ENCODE results near the gene KRT13. TPM values are rescaled to one million over a fixed set of nuclear protein-coding genes. Genes with fewer than 3 reads are reported as not detected.

The KRT13 gene
- 1 to 10 TPM in 1 of 3 donors, not detected in 2; 1.6 TPM for total RNA-seq

DNA sequence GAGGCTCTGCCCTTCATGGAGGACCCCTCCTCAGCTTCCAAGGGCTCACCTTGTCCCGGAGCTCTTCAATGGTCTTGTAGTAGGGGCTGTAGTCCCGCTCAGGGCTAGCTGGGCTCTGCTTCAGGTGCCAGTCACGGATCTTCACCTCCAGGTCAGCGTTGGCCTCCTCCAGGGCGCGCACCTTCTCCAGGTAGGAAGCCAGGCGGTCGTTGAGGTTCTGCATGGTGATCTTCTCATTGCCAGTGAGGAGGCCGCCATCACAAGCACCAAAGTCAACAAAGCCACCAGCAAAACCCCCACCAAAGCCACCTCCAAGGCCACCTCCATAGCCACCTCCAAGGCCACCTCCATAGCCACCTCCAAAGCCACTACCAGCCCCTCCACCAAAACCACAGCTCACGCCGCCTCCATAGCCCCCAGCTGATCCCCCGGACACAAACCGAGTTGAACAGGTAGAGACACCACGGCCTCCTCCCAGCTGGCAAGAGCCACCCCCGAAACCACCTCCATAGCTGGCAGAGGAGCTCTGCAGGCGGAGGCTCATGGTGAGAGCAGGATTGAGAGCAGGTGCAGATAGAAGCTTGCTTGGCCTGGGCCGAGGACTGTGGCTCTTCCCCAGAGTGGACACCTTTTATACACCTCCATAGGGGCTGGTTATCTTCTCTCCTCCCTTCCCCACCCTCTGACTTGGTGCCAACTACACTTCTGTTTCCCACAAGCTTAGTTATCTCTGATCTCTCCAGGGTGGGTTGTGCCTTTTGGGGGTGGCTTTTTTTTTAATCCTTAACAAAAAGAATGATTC is at the start of gene KRT13:
Gene KRT13, minus strand, starts transcription at position 606 of the 802 bp plus-strand sequence. Its CDS starts 62 bp downstream, at position 544.
- Histone ChIP-seq H3K9me3 (no peaks in the 10 kb centered on the region), H3K27ac (no peak within 1 kb of the TSS), H3K36me3 (no peaks in the 10 kb centered on the region), H3K4me1 (no peaks in the 10 kb centered on the region), H3K4me3 (no peak within 1 kb of the TSS), H3K27me3 (no peaks in the 10 kb centered on the region)
- no peak for TF ChIP-seq POLR2AphosphoS5 (IDR thresholded peaks at IDR 0.05)
- no peak for TF ChIP-seq CTCF (IDR thresholded peaks at IDR 0.05)
- TF ChIP-seq POLR2A (IDR thresholded peaks at IDR 0.05), result no peak
- no peak for DNase-seq (ENCODE audit: low spot score in 2 of 2)
- intact Hi-C loops (cut with DNase I; ENCODE audit: low total_unique reads), result loop anchor here (2.0 kb wide), 1 partner anchor 78 kb away; no protein-coding TSS in a partner anchor

DNA sequence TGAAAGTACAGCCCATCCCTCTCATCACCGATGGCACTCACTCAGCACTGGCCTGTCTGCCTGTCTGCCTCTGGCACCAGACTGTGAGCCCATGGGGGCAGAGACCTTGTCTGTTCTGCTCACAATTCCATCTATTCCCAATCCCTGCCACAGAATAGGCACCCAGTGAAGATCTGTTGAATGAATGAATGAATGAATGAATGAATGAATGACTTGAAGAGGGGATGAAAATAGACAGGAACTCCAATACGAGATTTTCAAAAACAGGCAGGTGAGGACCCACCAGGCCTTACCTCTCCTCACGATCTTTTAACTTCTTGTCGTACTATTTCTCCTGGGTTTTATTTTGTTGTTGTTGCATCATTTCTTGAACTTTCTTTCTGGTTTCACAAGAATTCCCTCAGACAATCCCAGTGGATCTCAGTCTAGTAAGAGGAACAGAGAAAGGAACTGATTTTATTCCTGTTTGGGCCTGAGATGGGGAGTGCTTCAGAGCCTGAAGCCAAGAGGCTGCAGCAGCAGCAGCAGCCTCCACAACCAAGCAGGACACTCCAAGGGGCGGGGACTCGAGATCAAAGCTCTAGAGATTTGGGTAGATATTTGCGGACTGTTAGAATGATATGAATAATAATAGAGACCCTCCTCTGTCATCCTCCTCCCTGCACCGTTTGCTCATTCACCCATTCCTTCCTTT is 48.7 kb upstream of the KRT13 start:
- no peaks in the 10 kb centered on the region for H3K36me3 ChIP-seq
- no peak overlapping the region for H3K27ac ChIP-seq
- TF ChIP-seq POLR2AphosphoS5 (IDR thresholded peaks at IDR 0.05), result no peak
- TF ChIP-seq POLR2A (IDR thresholded peaks at IDR 0.05), result no peak
- TF ChIP-seq CTCF (IDR thresholded peaks at IDR 0.05), result no peak
- H3K9me3 ChIP-seq, result no peaks in the 10 kb centered on the region
- H3K4me3 ChIP-seq, result no peak overlapping the region
- H3K4me1 ChIP-seq, result peaks cover under 1 to 1% of the 10 kb centered on the region in 2 donors
- DNase-seq (ENCODE audit: low spot score in 2 of 2), result no peak
- intact Hi-C loops (cut with DNase I; ENCODE audit: low total_unique reads), result loop anchor here (10.0 kb wide), 1 partner anchor 81 kb away; no protein-coding TSS in a partner anchor
- H3K27me3 ChIP-seq, result no peaks in the 10 kb centered on the region

DNA sequence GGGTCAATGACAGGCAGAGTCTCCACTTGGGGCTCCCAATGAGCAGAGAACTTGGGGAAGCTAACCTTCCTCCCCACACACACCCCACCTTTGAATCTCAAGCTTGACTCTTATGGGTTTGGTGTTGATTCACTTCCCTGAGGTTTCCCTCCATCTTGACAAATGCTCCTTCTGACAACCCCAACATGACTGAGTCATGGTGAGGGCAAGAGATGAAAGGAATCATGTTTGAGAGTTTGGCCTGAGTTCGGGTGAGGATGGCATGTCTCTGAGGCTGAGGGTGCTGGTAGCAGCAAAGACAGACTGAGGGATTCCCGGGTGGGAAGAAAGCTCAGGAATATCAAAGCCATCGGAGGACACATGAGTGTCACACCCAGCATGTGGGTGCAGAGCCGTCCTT is 47.8 kb upstream of the KRT13 start:
- Histone ChIP-seq H3K27me3 (no peaks in the 10 kb centered on the region), H3K9me3 (no peaks in the 10 kb centered on the region), H3K36me3 (no peaks in the 10 kb centered on the region), H3K4me3 (no peak overlapping the region), H3K27ac (no peak overlapping the region), H3K4me1 (peaks cover 10 to 11% of the 10 kb centered on the region in 2 donors)
- no peak for TF ChIP-seq POLR2AphosphoS5 (IDR thresholded peaks at IDR 0.05)
- no peak for TF ChIP-seq POLR2A (IDR thresholded peaks at IDR 0.05)
- TF ChIP-seq CTCF (IDR thresholded peaks at IDR 0.05), result no peak
- no peak for DNase-seq (ENCODE audit: low spot score in 2 of 2)
- intact Hi-C loops (cut with DNase I; ENCODE audit: low total_unique reads), result loop anchor here (10.0 kb wide), 1 partner anchor 82 kb away; no protein-coding TSS in a partner anchor

DNA sequence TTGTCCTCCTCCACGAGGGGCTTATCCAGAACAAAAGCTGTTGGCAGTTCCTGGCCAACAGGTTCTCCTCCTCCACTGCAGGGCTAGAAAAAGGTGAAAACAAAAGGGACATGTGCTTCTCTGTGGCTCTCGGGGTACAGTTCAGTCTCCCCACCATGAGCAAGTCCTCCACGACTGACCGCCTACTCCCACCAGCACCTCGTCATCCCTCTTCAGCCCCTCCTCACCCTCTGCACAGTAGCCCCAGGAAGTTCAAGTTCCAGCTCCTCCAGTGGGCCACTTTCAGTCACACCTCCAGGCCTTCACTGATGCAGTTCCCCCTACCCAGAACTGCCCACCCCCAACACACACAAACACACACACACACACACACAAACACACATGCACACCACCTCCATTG is 47.0 kb upstream of the KRT13 start:
- no peak overlapping the region for H3K4me3 ChIP-seq
- intact Hi-C loops (cut with DNase I; ENCODE audit: low total_unique reads), result loop anchor here (10.0 kb wide), 1 partner anchor 82 kb away; no protein-coding TSS in a partner anchor
- H3K27ac ChIP-seq, result no peak overlapping the region
- TF ChIP-seq POLR2AphosphoS5 (IDR thresholded peaks at IDR 0.05) (no peak), CTCF (IDR thresholded peaks at IDR 0.05) (no peak), POLR2A (IDR thresholded peaks at IDR 0.05) (no peak)
- DNase-seq (ENCODE audit: low spot score in 2 of 2), result no peak
- H3K36me3 ChIP-seq, result no peaks in the 10 kb centered on the region
- H3K9me3 ChIP-seq, result no peaks in the 10 kb centered on the region
- no peaks in the 10 kb centered on the region for H3K27me3 ChIP-seq
- peaks cover 12% of the 10 kb centered on the region in 2 donors for H3K4me1 ChIP-seq

DNA sequence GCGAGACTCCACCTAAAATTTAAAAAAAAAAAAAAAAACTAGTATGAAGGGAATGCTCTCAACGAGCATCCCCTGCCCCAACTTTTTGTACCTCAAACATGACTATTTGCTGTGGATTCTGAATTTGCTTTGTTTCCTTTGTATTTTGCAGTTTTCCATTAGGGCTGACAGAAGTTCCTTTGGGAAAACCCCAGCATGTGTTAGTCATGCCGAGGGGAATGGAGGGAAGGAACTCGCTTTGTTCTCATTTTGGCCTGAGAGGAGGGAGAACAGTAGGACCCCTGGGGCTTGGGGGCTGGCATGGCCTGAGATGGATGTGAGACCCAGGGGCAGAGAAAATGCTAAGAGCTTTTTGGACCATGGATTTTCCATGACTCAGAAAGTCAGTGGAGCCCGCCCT is 46.0 kb upstream of the KRT13 start:
- Histone ChIP-seq H3K9me3 (no peaks in the 10 kb centered on the region), H3K4me3 (no peak overlapping the region), H3K4me1 (peaks cover 12% of the 10 kb centered on the region in 2 donors), H3K36me3 (no peaks in the 10 kb centered on the region), H3K27me3 (no peaks in the 10 kb centered on the region), H3K27ac (no peak overlapping the region)
- TF ChIP-seq POLR2AphosphoS5 (IDR thresholded peaks at IDR 0.05) (no peak), CTCF (IDR thresholded peaks at IDR 0.05) (no peak), POLR2A (IDR thresholded peaks at IDR 0.05) (no peak)
- intact Hi-C loops (cut with DNase I; ENCODE audit: low total_unique reads), result loop anchor here (10.0 kb wide), 1 partner anchor 83 kb away; no protein-coding TSS in a partner anchor
- DNase-seq (ENCODE audit: low spot score in 2 of 2), result no peak

All from breast epithelium (tissue), 4 donors.